ENCODE measurements around the gene TRPM3.

The TRPM3 gene

DNA sequence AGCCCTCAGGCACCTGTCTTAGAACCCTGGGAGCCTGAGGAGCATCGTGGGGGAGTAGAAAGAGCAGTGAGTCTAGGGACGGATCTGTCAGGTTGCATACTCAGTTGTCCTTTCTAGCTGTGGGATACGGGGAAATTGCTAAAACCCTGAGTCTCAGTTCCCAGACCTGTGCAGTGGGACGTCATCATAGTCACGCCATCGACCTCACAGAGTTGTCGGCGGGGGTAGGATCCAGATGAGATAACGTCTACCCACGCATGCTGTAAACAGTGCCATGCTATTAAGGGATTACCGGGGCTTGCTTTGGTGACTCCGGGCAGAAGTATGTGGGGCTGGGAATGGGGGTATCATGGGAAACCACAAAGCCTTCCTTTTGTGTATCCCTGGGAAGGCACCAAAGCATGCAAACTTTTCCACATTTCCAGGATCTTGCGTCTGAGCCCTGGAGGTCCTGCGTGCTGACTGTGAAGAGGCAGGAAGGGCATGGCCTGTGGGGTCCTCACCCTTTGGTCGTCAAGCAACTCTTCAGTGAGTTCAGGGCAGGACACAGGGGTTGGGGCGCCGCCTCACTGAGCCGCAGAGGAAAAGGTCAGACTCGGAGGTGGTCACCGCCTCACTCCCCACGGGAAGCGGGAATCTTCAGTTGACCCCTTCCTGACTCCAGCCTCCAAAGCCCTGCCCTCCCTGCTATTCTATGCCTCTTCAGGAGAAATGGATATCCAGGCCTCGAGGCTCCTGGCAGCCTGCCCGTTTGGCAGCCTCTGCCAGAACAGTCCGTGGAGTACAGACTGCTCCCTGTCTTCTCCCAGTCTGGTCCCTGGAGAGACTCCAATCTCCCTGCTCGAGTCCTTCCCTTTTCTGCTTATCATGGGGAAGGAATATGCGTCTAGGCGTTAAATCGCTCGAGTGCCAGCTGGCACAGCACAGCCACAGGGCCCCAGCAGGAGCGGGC is 520.1 kb downstream of the TRPM3 start:
- DNase-seq = no peak

DNA sequence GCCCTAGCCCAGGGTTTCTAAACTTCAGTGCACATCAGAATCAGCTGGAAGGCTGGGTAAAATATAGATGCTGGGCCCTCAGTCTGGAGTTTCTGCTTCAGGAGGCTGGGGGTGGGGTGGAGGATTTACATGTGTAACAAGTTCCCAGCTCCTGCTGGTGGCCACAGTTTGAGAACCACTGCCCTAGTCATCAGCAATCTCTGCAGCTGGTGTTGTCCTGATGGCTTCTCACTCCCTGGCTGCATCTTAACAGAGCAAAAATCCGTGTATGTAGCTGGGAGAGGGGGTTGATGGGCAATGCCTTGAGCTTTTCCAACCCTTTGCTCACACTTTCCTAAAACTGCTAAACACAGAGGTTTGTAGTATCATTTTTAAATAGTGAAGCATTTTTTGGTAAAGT is 520.9 kb downstream of the TRPM3 start:
- DNase-seq = no peak

DNA sequence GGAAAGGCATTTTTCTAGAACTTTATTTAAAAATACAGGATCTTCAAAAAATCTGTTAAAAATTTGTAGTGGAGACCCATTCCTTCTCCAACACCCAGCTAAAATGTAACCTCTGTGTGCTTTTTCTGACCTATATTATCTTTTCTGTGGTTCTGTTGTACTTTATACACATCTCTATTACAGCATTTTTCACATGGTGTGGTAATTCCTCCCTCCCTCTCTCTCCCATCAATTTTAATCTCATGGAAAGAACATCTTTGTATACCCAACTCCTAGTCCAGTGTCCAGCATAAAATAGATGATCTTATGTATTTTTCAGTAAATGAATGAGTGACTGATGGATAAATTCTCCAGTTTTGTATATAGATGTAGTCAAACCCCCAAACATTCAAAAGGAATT is 523.5 kb downstream of the TRPM3 start:
- DNase-seq = no peak

DNA sequence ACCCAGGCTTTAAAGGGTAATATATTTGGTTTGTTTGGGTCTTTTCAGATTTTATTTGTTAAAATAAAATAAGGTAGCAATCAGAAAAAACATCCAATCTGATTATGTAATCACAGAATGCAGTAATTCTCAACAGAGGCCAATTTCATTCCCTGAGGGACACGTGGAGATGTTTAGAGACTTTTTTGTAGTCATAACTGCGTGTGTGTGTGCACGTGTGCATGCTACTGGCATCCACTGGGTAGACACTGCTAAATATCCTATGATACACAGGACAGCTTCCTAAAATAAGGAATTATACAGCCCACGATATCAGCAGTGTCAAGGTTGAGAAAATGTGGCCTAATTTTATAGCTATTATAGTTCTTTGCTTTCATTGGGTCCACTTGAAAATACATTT is 526.2 kb downstream of the TRPM3 start:
- no peak for DNase-seq

DNA sequence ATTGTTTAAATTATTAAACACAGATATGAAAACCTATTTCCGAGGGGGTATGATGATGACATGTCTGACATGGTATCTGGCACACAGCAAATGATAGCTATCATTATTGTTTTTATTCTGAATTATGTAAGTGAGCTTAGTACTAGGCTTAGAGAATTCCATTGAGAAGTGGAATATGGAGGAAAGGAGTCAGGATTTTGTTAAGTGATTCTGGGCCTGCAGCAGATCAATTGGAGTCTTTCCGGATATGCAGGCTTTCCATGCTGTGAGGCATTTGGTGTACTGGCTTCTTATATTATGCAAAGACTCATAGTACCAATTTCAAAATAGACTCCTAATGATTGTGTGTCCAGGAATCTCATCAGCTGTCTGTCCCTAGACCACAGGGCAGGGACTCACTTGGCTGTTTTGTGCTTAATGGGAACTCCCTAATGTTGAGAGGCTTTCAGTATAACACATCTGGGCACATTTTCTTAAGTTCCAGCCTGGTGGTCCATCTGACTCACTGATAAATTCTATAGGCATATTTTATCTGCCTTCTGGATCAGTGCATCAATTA is 527.0 kb downstream of the TRPM3 start:
- no peak for DNase-seq

DNA sequence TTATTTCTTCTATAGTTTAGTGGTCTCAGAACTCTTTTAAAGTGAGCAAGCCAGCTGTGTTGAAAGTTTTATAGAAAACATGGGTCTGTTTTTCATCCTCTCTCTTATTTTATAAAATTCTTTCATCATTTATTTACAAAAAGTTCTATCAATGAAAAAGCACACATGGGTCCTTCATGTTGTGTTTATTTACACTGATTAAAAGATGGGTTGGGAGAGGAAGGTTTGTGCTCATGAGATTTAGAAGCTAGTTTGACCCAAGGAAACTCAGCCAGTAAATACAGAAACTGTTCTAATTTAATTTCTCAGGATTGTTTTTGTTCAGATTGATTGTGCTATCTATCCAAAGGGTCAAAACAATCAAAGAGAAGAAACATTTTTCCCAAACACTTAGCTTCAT is 528.2 kb downstream of the TRPM3 start:
- DNase-seq = no peak

DNA sequence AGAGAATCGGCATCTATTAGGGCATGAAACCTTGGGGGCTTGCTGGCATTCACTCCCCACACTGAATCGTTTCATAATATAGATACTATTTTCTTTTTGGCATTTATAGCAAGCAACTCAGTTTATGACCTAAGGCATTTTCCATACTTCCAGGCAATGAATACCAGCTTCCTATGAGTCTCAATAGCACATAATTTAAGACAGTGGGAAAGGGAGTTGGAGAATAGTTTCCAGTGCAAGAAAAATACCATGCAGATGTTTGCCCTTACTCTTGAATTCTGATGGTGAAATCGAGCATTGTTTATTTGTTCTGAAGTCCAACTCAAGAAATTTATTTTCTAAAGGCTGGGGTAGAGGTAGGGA is 531.1 kb downstream of the TRPM3 start:
- DNase-seq = no peak

DNA sequence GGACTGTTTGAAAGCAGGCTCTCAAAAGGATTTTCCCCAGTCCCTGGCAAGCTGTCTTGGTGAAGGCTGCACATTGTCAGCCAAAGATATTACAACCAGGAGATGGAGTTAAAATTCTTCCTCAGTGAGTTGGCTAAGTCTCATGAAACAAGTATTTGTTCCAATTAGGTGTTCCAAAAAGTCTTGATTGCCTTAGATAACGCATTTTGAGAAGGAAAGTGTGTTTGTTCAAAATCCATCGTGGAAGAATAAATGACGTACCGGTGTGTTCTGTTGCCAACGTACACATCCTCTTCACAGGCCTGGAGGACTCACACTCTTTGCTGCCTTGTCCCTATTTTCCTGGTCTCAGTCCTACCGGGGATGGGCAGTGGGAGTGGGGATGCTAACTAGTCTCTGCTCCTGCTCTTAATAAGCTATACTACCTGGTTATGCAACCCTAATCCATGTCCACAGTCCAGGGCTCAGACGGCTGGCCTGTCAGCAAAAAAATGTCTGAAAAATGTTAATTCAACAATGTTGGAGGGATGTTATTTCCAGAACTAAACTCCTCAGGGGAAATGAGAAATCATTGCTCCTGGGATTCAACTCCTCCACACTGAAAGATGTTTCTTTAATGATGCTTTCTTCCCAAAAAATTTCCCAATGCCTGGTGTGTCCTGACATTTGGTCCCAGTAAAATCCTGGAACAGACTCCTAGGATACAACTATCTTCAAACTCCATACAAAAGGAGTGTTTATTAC is 531.7 kb downstream of the TRPM3 start:
- no peak for DNase-seq

DNA sequence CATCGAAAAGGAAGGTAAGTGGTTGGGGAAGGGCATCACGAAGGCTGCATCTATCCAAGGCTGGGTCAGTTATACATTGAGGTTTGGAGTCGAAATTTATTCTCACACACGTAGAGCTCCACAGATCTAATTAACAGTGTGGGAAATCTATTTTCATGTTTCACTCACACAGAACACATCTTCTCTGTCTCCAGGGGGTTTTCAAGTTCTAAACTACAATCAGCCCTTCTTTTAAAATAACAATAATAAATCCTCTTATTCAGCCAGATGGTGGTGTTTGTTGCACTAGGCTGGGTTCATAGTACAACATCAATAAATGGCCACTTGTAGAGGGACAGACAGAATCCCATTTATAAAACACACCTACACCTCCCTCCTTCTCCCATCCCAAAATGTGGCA is 532.4 kb downstream of the TRPM3 start:
- DNase-seq = no peak

DNA sequence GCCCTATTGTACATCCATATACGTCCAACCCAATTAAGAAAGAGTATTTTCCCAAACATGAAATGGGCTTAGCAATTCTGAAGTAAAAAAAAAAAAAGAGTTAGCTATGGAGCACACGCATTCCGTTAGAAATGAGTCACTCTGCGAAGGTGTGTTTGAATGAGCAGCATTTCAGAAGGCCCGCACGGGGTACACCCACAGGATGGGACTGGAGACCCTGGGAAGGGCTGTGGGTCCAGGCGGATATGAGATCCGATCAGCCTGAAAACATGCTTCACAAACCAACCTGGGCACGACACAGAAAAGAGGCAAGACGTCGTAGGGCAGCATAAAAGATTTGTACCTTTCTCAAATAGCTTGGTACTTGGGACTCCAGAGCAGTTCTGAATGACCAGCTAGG is 533.0 kb downstream of the TRPM3 start:
- no peak for DNase-seq

DNA sequence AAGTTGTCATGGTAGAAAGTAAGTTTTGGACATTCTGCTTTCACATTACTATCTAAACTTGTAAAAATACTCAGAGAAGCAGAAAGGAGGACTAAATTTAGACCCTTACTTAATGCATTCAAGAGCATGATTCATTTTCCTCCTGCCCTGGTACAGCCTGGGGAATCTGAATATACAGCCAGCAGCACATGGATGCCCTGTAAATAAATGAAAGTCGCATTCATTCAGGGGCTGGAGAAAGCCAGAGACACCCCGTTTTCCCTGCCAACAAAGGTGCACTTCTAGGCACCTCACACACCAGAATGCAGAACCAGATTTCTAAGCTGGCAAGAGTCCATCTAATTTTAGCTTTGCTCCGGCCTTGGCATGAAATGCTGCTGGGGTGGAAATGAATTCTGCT is 534.2 kb downstream of the TRPM3 start:
- no peak for DNase-seq

DNA sequence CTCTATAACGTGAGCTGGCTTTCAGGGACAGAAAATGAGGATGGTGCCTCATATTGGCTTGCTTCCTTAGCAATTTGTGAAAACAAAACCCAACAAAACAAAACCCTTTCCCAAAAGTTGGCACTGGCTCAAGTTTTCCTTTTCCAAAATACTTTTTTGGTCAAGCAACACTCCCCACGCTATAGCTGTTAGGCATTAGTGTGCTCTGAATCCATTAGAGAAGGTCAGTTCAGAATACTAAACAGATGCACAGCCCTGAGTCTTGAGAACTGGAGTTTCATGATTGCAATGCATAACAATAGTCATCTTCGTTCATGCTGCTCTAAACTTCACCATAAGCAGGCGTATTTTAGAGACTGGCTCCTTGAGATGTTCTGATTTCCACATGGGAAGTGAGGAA is 534.9 kb downstream of the TRPM3 start:
- DNase-seq = no peak

DNA sequence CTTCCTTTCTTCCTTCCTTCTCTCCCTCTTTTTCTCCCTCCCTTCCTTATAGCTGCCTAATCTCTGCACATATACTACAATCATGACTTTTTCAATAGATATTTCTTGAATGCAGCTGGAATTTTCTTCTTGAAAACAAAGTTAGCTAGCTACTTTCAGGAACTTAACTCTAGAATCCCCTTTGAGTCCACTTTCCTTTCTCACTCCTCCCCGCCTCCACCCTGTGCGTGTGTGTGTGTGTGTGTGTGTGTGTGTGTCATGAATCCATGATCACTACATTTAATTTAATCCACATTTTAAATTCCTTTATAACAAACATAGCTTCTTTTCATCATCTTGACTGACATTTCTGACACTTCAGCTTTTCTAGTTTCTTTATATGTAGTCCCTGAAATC is 539.5 kb downstream of the TRPM3 start:
- no peak for DNase-seq

DNA sequence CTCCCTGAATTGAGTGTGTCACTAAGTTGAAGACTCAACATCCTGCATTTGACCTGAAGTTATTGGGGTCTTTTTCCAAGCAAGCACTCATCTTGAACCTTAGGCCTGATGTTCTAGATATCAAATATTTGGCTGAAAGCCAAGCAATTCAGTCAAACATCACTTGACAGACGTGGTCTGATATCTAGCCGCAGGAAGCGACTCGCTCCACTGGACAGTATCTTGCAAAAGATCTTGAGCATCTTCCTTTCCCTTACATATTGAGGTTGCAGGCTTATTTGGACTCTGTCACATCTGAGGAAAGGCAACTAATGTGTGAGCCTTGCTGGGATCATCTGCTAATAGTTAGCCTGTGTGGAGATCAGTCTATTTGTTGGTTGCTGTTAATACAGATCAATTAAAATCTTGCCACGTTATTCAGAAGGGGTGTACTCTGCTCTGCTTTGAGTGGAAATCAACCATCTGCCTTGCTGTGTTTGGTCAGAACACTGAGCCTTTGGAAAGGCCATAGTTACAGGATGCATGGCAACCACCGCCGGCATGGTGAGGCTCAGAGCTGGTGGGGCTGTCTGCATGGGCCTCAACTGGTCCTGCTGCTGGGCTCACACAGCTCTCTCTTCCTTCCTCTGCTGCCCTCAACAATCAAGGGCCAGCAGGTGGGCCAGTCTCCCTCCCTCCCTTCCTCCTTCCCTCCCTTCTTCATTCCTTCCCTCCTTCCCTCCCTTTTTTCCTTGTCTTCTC is 540.0 kb downstream of the TRPM3 start:
- DNase-seq = no peak

DNA sequence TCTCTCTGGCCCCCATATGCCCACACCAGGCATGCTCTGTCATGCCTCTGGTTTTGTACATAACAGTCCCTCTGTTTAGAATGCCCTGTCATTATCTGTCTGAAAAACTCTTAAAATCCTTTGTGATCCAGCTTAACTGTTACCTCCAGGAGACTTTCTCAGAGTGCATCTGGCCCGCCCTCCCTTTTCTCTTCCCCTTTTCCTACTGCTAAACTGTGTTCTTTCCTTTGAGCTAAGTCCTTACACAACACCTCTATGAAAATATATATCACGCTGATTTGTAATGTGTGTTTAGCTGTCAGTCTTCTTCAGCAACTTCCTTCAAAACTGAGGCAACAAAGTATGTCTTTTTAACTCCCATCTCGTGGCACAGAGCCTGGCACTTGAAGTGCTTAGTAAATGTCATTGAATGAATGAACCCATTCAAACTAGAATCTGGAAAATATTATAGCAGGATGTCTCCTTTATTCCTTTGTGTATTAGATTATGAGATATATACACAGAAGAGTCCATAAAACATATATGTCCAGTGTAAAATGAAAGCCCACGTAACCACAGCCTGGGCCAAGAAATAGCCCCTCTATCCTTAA is 540.7 kb downstream of the TRPM3 start:
- DNase-seq = no peak

DNA sequence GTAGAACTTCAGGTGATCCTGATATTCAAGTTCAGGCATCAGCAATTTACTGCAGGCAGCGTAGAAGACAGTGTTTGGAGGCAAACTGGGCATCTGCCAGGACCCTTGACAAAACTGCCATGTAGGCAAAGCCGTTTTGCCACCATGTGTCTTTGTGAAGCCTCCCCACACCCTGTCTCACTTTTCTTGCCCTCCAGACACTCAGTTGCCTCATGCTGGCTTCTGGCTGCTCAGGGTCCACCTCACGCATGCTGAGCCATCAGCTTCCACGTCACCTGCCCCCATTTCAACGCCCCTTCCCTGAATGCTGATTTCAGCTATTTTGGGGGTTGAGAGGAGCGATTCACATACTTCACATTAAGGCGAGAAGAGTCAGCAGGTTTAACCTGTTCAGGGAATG is 541.7 kb downstream of the TRPM3 start:
- no peak for DNase-seq

DNA sequence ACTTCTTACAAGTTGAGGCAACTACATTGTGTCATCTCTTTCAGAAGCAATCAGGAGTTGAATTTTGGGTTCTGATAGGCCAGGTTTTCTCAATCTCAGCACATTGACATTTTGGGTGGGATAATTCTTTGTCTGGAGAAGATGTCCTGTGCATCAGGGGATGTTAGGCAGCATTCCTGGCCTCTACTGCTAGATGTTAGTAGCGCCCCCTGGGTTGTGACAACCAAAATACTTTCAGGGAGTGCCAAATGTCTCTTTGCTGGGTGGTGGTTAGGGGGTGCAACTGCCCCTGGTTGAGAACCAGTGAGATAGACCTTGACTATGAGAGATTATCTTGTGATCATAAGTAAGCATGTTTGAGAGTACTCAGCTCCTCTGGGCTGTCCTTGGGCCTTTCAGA is 542.7 kb downstream of the TRPM3 start:
- DNase-seq = no peak

DNA sequence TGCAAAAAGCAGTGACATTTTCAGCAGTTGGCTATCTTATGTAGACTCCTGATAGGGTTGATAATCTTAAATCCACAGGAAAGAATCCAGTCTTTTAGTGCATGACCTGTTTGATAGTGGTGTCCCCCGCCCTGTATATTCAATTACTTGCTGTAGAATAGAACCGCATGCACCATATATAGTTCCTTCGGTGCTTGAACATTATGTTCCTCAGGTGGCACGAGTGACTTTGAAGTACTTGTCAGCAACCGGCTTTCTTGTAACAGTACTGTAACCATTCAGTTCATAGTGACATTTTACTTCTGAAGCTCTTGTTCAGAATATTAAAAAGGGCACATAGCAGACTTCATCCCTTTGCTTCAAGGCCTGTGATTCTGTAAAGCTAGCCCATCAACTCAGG is 543.8 kb downstream of the TRPM3 start:
- DNase-seq = no peak

DNA sequence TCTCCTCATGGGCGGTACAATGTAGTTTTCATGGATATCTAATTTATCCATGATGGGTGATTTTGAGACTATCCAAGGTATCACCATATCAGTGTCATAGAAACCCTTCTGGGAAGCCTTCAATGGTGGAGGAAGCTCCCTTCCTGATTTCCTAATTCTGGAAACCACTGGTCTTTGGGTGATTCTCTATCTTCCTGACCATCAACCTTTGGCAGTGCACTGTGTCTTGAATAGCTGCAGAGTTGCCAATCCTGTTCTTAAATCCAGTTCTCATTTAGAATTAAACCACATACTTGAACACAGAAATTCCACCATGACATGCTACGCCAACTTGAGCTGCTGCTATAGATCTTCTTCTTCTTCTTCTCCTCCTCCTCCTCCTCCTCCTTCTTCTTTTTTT is 545.3 kb downstream of the TRPM3 start:
- DNase-seq = no peak

DNA sequence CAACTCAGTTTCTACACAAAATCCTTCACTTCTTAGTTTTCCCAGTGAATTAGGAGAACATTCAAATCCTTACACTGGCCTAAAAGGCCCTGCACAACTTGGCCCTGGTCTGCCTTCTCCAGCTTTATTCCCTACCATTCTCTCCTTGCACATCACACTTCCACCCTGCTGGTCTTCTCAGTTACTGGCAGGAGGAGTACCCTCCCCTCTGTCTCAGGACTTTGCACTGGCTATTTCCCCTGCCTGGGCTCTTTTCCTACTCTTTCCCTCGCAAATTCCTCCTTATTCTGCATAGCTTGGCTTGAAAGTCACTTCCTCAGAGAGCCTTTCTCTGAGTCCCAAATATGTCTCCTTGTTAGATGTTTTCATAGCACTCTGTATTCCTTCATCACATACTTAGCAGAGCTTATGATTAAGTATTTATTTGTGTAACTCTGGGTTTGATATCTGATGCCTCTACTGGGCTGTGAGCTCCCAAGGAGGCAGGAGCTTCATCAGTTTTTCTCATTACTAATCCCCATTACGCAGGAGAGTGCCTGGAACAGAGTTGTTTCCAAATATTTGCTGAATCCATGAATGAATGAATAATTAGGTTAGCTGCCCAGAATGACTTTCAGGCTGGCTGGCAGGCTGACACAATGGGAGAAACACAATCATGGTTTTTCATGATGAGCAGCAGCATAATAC is 547.1 kb downstream of the TRPM3 start:
- DNase-seq = no peak

DNA sequence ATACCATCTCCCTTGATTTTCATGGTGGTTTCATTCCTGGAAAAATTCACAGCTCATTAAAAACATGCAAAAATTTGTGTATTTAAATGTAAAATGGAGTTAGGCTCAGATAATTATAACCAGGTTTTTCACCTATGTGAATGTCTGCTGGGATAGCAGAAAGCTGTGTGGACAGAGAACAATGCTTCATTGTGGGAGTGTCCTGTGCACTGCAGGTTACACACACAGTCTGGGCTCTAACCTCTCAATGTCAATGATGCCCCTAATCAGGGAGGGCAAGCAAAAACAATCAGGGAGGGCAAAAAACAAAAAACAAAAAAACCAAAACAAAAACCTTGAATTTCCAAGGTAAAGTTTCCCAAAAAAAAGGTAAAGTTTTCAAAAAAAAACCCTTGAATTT is 548.1 kb downstream of the TRPM3 start:
- DNase-seq = no peak

DNA sequence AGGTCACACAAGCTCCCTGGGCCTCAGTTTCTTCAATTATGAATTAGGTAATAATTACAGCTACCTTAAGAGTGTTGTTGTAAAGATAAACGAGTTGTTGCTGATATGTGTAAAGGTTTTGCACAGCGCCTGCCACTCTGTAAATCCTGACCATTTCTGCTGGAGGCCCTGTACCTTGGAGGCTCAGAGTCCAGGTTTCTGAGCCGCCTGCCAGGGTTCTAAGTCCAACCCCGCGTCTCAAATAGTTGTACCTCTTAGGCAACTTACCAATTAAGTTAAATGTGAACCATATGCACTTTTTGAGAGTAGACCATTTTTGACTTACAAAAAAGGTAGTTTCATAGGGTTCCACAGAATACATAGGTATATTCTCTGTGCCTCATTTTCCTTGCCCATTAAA is 550.2 kb downstream of the TRPM3 start:
- no peak for DNase-seq
